Dendritic cell treated with granulocyte-macrophage colony-stimulating factor and Interleukin-4, amounts not matched to agents 40 ng/mL and 50 ng/mL, for 4 days (primary cell): Measurements from ENCODE around the gene OR13C2.

Experiments used
- H3K27ac Mint-ChIP-seq: one replicate; pipeline ENCODE4 v1.8.0; 2022; ENCODE audit warnings: mild to moderate bottlenecking, mixed read lengths
- H3K27me3 Mint-ChIP-seq: one replicate; pipeline ENCODE4 v1.8.0; 2022; ENCODE audit warnings: mild to moderate bottlenecking, mixed read lengths
- H3K36me3 Mint-ChIP-seq: one replicate; pipeline ENCODE4 v1.8.0; 2022; ENCODE audit warnings: low read depth, mixed read lengths
- H3K4me1 Mint-ChIP-seq: one replicate; pipeline ENCODE4 v1.8.0; 2022; ENCODE audit warnings: low read depth, mixed read lengths
- H3K4me3 Mint-ChIP-seq: one replicate; pipeline ENCODE4 v1.8.0; 2022; ENCODE audit warnings: mild to moderate bottlenecking, moderate library complexity, mixed read lengths
- H3K9me3 Mint-ChIP-seq: one replicate; pipeline ENCODE4 v1.8.0; 2022; ENCODE audit warnings: mixed read lengths
- intact Hi-C: fragments of 100-400 bp; cut with micrococcal nuclease; formaldehyde crosslinking; loops from one replicate; pipeline ENCODE4 v1.15.0; 2022

OR13C2 gene

GRCh38 chr9:104580562-104580961 is 24.9 kb downstream of the OR13C2 start:
- H3K4me3 Mint-ChIP-seq = no peak overlapping the region
- H3K36me3 Mint-ChIP-seq = no peaks in the 10 kb centered on the region
- intact Hi-C loops = no loop called here
- H3K27me3 Mint-ChIP-seq = no peaks in the 10 kb centered on the region
- no peaks in the 10 kb centered on the region for H3K4me1 Mint-ChIP-seq
- no peaks in the 10 kb centered on the region for H3K9me3 Mint-ChIP-seq
- no peak overlapping the region for H3K27ac Mint-ChIP-seq

GRCh38 chr9:104577263-104577662 is 28.2 kb downstream of the OR13C2 start:
- intact Hi-C loops = no loop called here
- H3K4me3 Mint-ChIP-seq = no peak overlapping the region
- no peaks in the 10 kb centered on the region for H3K36me3 Mint-ChIP-seq
- H3K27me3 Mint-ChIP-seq = no peaks in the 10 kb centered on the region
- H3K4me1 Mint-ChIP-seq = no peaks in the 10 kb centered on the region
- H3K9me3 Mint-ChIP-seq = peaks cover 14% of the 10 kb centered on the region
- H3K27ac Mint-ChIP-seq = no peak overlapping the region

- Mint-ChIP-seq H3K36me3 (no peaks in the 10 kb centered on the region), H3K4me3 (no peak overlapping the region), H3K4me1 (no peaks in the 10 kb centered on the region), H3K27me3 (no peaks in the 10 kb centered on the region), H3K27ac (no peak overlapping the region), H3K9me3 (peaks cover 23% of the 10 kb centered on the region)
- intact Hi-C loops = no loop called here
These were observed 30.0 kb downstream of the OR13C2 start for GRCh38 chr9:104575456-104575855.

- no peak overlapping the region for H3K27ac Mint-ChIP-seq
- no peak overlapping the region for H3K4me3 Mint-ChIP-seq
- H3K4me1 Mint-ChIP-seq = no peaks in the 10 kb centered on the region
- peaks cover 38% of the 10 kb centered on the region for H3K9me3 Mint-ChIP-seq
- H3K27me3 Mint-ChIP-seq = no peaks in the 10 kb centered on the region
- intact Hi-C loops = no loop called here
- H3K36me3 Mint-ChIP-seq = no peaks in the 10 kb centered on the region
These were observed 32.8 kb downstream of the OR13C2 start for GRCh38 chr9:104572612-104573011.

GRCh38 chr9:104568868-104569267 is 36.6 kb downstream of the OR13C2 start, which contains the start of gene OR13C8:
Gene OR13C8 (plus strand): TSS chr9:104569168. CDS start chr9:104569168, 0 bp downstream.
- Mint-ChIP-seq H3K4me3 (no peak within 1 kb of the TSS), H3K27ac (no peak within 1 kb of the TSS), H3K4me1 (no peaks in the 10 kb centered on the region), H3K27me3 (no peaks in the 10 kb centered on the region), H3K36me3 (no peaks in the 10 kb centered on the region), H3K9me3 (peaks cover 38% of the 10 kb centered on the region)
- intact Hi-C loops = no loop called here

GRCh38 chr9:104564358-104564757 is 41.1 kb downstream of the OR13C2 start:
- Mint-ChIP-seq H3K36me3 (no peaks in the 10 kb centered on the region), H3K27me3 (no peaks in the 10 kb centered on the region), H3K27ac (no peak overlapping the region), H3K4me3 (no peak overlapping the region), H3K4me1 (no peaks in the 10 kb centered on the region), H3K9me3 (peaks cover 13% of the 10 kb centered on the region)
- intact Hi-C loops = no loop called here

- Mint-ChIP-seq H3K9me3 (peaks cover 40% of the 10 kb centered on the region), H3K4me3 (no peak overlapping the region), H3K27ac (no peak overlapping the region), H3K36me3 (no peaks in the 10 kb centered on the region), H3K4me1 (no peaks in the 10 kb centered on the region), H3K27me3 (no peaks in the 10 kb centered on the region)
- intact Hi-C loops = no loop called here
These were observed 48.4 kb downstream of the OR13C2 start for GRCh38 chr9:104556830-104557634.

GRCh38 chr9:104555521-104555920 is 49.9 kb downstream of the OR13C2 start:
- no peaks in the 10 kb centered on the region for H3K27me3 Mint-ChIP-seq
- no peaks in the 10 kb centered on the region for H3K4me1 Mint-ChIP-seq
- intact Hi-C loops = no loop called here
- H3K4me3 Mint-ChIP-seq = no peak overlapping the region
- no peak overlapping the region for H3K27ac Mint-ChIP-seq
- H3K36me3 Mint-ChIP-seq = no peaks in the 10 kb centered on the region
- H3K9me3 Mint-ChIP-seq = peaks cover 40% of the 10 kb centered on the region
